Measurements from ENCODE around the gene GTF2A1. TPM values are rescaled to one million over a fixed set of nuclear protein-coding genes. Genes with fewer than 3 reads are reported as not detected.
A peak's percentile ranks its signal among the peaks of the same experiment; 100 is the strongest.
"Not testable (repeated sequence)": the region's sequence is repeated elsewhere in the genome, so short reads cannot be mapped to it uniquely, and the experiment has no call there.

Gene GTF2A1
- total and polyA plus RNA-seq, 2 experiments from 2014 or later = 3.9 to 27.8 TPM

DNA sequence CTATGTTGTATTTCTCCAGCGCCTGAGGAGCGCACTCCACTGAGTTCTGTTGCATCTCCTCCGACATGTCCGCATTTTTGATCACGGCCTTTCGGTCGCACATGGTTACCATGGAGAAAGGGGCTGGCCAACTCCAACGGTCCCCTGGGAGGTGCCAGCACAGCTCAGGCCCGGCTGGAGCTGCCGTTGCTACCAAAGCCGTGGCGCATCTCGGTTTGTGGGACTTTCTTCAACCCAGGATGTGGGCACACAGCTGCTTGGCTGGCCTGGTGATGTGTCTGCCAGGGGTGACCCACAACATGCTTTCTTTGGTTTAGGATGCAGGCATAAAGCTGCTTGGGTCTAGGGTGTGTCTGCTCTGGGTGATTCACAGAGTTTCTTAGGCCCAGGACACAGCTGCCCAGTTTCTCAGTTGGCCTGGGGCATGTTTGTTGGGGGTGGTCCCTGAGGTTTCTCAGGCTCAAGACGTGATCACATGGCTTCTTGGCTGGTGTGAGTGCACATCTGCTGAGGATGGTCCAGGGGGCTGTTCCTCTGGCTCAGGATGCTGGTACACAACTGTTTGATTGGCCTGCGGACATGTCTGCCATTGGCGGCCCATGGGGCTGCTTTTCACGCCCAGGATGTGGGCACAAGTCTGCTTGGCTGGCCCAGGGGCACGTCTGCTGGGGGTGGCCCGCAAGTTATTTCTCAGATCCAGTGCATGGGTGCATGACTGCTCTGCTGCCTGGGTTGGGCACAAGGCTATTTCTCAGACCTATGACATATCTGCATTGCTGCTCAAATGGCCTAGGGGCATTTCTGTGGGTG, 25.9 kb upstream of the GTF2A1 start:
- Histone ChIP-seq H3K4me3 (no peak overlapping the region), H3K9ac (peak overlapping the region; percentile 45), H3K27me3 (replicated peaks; ENCODE audit: insufficient read depth) (peaks cover 3% of the 10 kb centered on the region; the same call in 1 of the 2 replicates), H3K27ac (peak overlapping the region; percentile 58), H3K36me3 (ENCODE audit: low read depth) (no peaks in the 10 kb centered on the region), H4K20me1 (ENCODE audit: insufficient read depth) (no peaks in the 10 kb centered on the region), H3F3A (ENCODE audit: insufficient read depth) (peaks cover 19% of the 10 kb centered on the region), H3K4me1 (ENCODE audit: insufficient read depth) (peaks cover 15% of the 10 kb centered on the region; the same call in 1 of the 2 replicates), H3K9me2 (ENCODE audit: insufficient read depth) (no peaks in the 10 kb centered on the region), H3K4me2 (ENCODE audit: unreplicated experiment) (peak overlapping the region; percentile 70), H3K79me2 (ENCODE audit: insufficient read depth) (no peaks in the 10 kb centered on the region), H3K9me3 (ENCODE audit: low read depth) (no peaks in the 10 kb centered on the region), H2AFZ (peak overlapping the region; percentile 81)
- TF ChIP-seq EZH2 (IDR thresholded peaks at IDR 0.05; ENCODE audit: insufficient read depth, poor library complexity, severe bottlenecking) = no peak
- no peak for TF ChIP-seq EZH2phosphoT487 (IDR thresholded peaks at IDR 0.05; ENCODE audit: insufficient read depth, low read depth)
- DNase-seq = peak; percentile 81
- WGBS, 2 experiments (ENCODE audit: low coverage in 1 of 2, low lambda C conversion rate in 2 of 2, missing lambda C conversion rate in 2 of 2) = 8 to 10% methylated on average over 18 to 19 of the region's 19 CpGs
- in situ Hi-C loops (cut with MboI) = no loop called here

GRCh38 chr14:81245771-81246170, 25.0 kb upstream of the GTF2A1 start:
- TF ChIP-seq EZH2phosphoT487 (IDR thresholded peaks at IDR 0.05; ENCODE audit: insufficient read depth, low read depth) (no peak), EZH2 (IDR thresholded peaks at IDR 0.05; ENCODE audit: insufficient read depth, poor library complexity, severe bottlenecking) (no peak)
- no peaks in the 10 kb centered on the region for H3K9me2 ChIP-seq (ENCODE audit: insufficient read depth)
- peak; percentile 18 for DNase-seq
- 0% methylated on average over 1 of the region's 1 CpG for WGBS, 2 experiments (ENCODE audit: low coverage in 1 of 2, low lambda C conversion rate in 2 of 2, missing lambda C conversion rate in 2 of 2)
- peak overlapping the region; percentile 70 for H3K4me2 ChIP-seq (ENCODE audit: unreplicated experiment)
- H4K20me1 ChIP-seq (ENCODE audit: insufficient read depth) = no peaks in the 10 kb centered on the region
- peak overlapping the region; percentile 81 for H2AFZ ChIP-seq
- no peaks in the 10 kb centered on the region for H3K36me3 ChIP-seq (ENCODE audit: low read depth)
- no peaks in the 10 kb centered on the region for H3K9me3 ChIP-seq (ENCODE audit: low read depth)
- H3K27me3 ChIP-seq (replicated peaks; ENCODE audit: insufficient read depth) = no peaks in the 10 kb centered on the region
- peaks cover 15% of the 10 kb centered on the region; the same call in 1 of the 2 replicates for H3K4me1 ChIP-seq (ENCODE audit: insufficient read depth)
- no peaks in the 10 kb centered on the region for H3K79me2 ChIP-seq (ENCODE audit: insufficient read depth)
- no peak overlapping the region for H3K9ac ChIP-seq
- H3K27ac ChIP-seq = peak overlapping the region; percentile 58; the same call in 1 of the 2 replicates
- no peak overlapping the region for H3K4me3 ChIP-seq
- in situ Hi-C loops (cut with MboI) = no loop called here
- H3F3A ChIP-seq (ENCODE audit: insufficient read depth) = peaks cover 19% of the 10 kb centered on the region

- H3K27me3 ChIP-seq (replicated peaks; ENCODE audit: insufficient read depth); H3K9me3 ChIP-seq (ENCODE audit: low read depth); H3K4me3 ChIP-seq; H3K36me3 ChIP-seq (ENCODE audit: low read depth); H2AFZ ChIP-seq; H3K4me2 ChIP-seq (ENCODE audit: unreplicated experiment); in situ Hi-C loops (cut with MboI); H3K79me2 ChIP-seq (ENCODE audit: insufficient read depth); H3K27ac ChIP-seq; H3K9ac ChIP-seq; H3K9me2 ChIP-seq (ENCODE audit: insufficient read depth); DNase-seq; H4K20me1 ChIP-seq (ENCODE audit: insufficient read depth): not testable (repeated sequence)
- Histone ChIP-seq H3K4me1 (ENCODE audit: insufficient read depth) (peaks cover 15% of the 10 kb centered on the region; the same call in 1 of the 2 replicates), H3F3A (ENCODE audit: insufficient read depth) (peaks cover 19% of the 10 kb centered on the region)
- WGBS, 2 experiments (ENCODE audit: low coverage in 1 of 2, low lambda C conversion rate in 2 of 2, missing lambda C conversion rate in 2 of 2) = 86 to 95% methylated on average over 9 to 23 of the region's 28 CpGs
Measured at GRCh38 chr14:81244431-81244830, 23.7 kb upstream of the GTF2A1 start.

DNA sequence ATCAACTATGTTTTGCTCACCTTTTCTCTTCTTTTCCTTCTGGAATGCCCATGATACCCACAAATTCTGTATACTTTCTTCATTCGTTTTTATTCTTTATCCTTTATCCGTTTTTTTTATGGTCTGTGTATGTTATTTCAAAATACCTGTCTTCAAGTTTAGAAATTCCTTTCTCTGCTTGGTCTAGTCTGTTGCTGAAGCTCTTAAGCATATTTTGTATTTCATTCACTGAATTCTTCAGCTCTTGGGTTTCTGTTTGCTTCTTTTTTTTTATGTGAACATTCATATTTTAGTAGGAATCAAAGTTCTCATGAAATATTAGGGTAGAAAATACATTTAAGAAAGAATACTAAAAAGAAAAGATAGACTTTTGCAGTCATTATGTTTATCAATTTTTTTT, 22.7 kb upstream of the GTF2A1 start:
- Histone ChIP-seq H2AFZ (no peak overlapping the region), H3K4me1 (ENCODE audit: insufficient read depth) (peaks cover 15% of the 10 kb centered on the region; the same call in 1 of the 2 replicates), H3K9ac (no peak overlapping the region), H3K9me3 (ENCODE audit: low read depth) (no peaks in the 10 kb centered on the region), H3K36me3 (ENCODE audit: low read depth) (no peaks in the 10 kb centered on the region), H3K4me2 (ENCODE audit: unreplicated experiment) (no peak overlapping the region), H4K20me1 (ENCODE audit: insufficient read depth) (no peaks in the 10 kb centered on the region), H3K79me2 (ENCODE audit: insufficient read depth) (no peaks in the 10 kb centered on the region), H3K9me2 (ENCODE audit: insufficient read depth) (no peaks in the 10 kb centered on the region), H3F3A (ENCODE audit: insufficient read depth) (peaks cover 19% of the 10 kb centered on the region), H3K27me3 (replicated peaks; ENCODE audit: insufficient read depth) (no peaks in the 10 kb centered on the region), H3K4me3 (no peak overlapping the region), H3K27ac (no peak overlapping the region)
- WGBS, 2 experiments (ENCODE audit: low coverage in 1 of 2, low lambda C conversion rate in 2 of 2, missing lambda C conversion rate in 2 of 2) = 56 to 61% methylated on average over 2 of the region's 2 CpGs
- DNase-seq = no peak
- in situ Hi-C loops (cut with MboI) = no loop called here
- TF ChIP-seq EZH2phosphoT487 (IDR thresholded peaks at IDR 0.05; ENCODE audit: insufficient read depth, low read depth) (no peak), EZH2 (IDR thresholded peaks at IDR 0.05; ENCODE audit: insufficient read depth, poor library complexity, severe bottlenecking) (no peak)

GRCh38 chr14:81236849-81237248, 16.1 kb upstream of the GTF2A1 start:
- DNase-seq; H2AFZ ChIP-seq; H3K27ac ChIP-seq; H3F3A ChIP-seq (ENCODE audit: insufficient read depth); H3K27me3 ChIP-seq (replicated peaks; ENCODE audit: insufficient read depth); H3K9me3 ChIP-seq (ENCODE audit: low read depth); H3K4me3 ChIP-seq; in situ Hi-C loops (cut with MboI); H3K36me3 ChIP-seq (ENCODE audit: low read depth); H3K9me2 ChIP-seq (ENCODE audit: insufficient read depth); H3K9ac ChIP-seq; H3K4me2 ChIP-seq (ENCODE audit: unreplicated experiment); H4K20me1 ChIP-seq (ENCODE audit: insufficient read depth); H3K79me2 ChIP-seq (ENCODE audit: insufficient read depth); H3K4me1 ChIP-seq (ENCODE audit: insufficient read depth): not testable (repeated sequence)
- 60 to 62% methylated on average over 2 of the region's 2 CpGs for WGBS, 2 experiments (ENCODE audit: low coverage in 1 of 2, low lambda C conversion rate in 2 of 2, missing lambda C conversion rate in 2 of 2)
